H1 (cell line): ENCODE measurements around the gene LIN54. TPM values are rescaled to one million over a fixed set of nuclear protein-coding genes. Genes with fewer than 3 reads are reported as not detected.

Source experiments
- CTCF ChIA-PET: fragments of 300-600 bp; sonication (Branson Sonifier 250); formaldehyde crosslinking; loops from one replicate; lab custom pipeline; 2021; ENCODE audit not compliant: partially characterized antibody; lab: Charles Lee
- POLR2A ChIA-PET: fragments of 300-600 bp; sonication (Branson Sonifier 250); formaldehyde crosslinking; loops from one replicate; lab custom pipeline; 2021; ENCODE audit warnings: inconsistent platforms; ENCODE audit not compliant: partially characterized antibody; lab: Charles Lee
- DNase-seq, 2 experiments: peaks; one replicate each; pipeline versions ENCODE4 v3.0.0 to v3.0.0-alpha.2; 2010 to 2022; ENCODE audit warnings: low spot score in 2 of 2, low read depth in 1 of 2, mixed read lengths in 1 of 2
- FAIRE-seq: peaks from 2 replicates; lab custom pipeline; 2011; peaks lifted over from hg19 to GRCh38; lab: Jason Lieb, UNC
- H2AFZ ChIP-seq: 2 replicates; pipeline ENCODE4 v1.8.1; 2012; ENCODE audit warnings: low read length, inconsistent platforms
- H2AK5ac ChIP-seq: 2 replicates; pipeline ENCODE4 v1.6.1; 2013; ENCODE audit warnings: low read depth, low read length
- H2BK120ac ChIP-seq: replicated peaks from 2 replicates; pipeline ENCODE3; 2013; ENCODE audit warnings: low read depth, low read length, inconsistent platforms
- H2BK12ac ChIP-seq: 2 replicates; pipeline ENCODE4 v1.6.1; 2013; ENCODE audit warnings: low read depth, low read length
- H2BK15ac ChIP-seq: 2 replicates; pipeline ENCODE4 v1.6.1; 2013; ENCODE audit warnings: low read length
- H2BK20ac ChIP-seq: 2 replicates; pipeline ENCODE4 v1.6.1; 2013; ENCODE audit warnings: low read length
- H2BK5ac ChIP-seq: 2 replicates; pipeline ENCODE4 v1.6.1; 2013; ENCODE audit warnings: low read depth, low read length
- H3K14ac ChIP-seq: 2 replicates; pipeline ENCODE4 v1.6.1; 2013; ENCODE audit warnings: inconsistent platforms; ENCODE audit not compliant: insufficient read length
- H3K18ac ChIP-seq: 2 replicates; pipeline ENCODE4 v1.6.1; 2013; ENCODE audit warnings: low read length; ENCODE audit errors: extremely low read depth
- H3K23ac ChIP-seq: 2 replicates; pipeline ENCODE4 v1.6.1; 2013; ENCODE audit warnings: inconsistent platforms; ENCODE audit not compliant: insufficient read length
- H3K23me2 ChIP-seq: 2 replicates; pipeline ENCODE4 v1.6.1; 2013; ENCODE audit warnings: low read depth, low read length
- H3K27ac ChIP-seq: 2 replicates; pipeline ENCODE4 v1.6.1; 2011; ENCODE audit warnings: low read depth, low read length, inconsistent platforms
- H3K27me3 ChIP-seq, 4 experiments: replicated peaks in 1 of 4; 1 replicate in 1 of 4; 2 replicates in 3 of 4; pipeline versions ENCODE4 v1.6.1 to v1.8.1; 2011 to 2013; ENCODE audit warnings: low read length in 3 of 4, mild to moderate bottlenecking in 3 of 4, inconsistent platforms in 2 of 4, mixed read lengths in 2 of 4, moderate library complexity in 1 of 4; ENCODE audit not compliant: control insufficient read depth in 3 of 4, insufficient read depth in 3 of 4; ENCODE audit errors: extremely low read depth in 1 of 4
- H3K36me3 ChIP-seq, 4 experiments: 2 replicates each; pipeline versions ENCODE4 v1.6.1 to v1.8.1; 2011 to 2013; ENCODE audit warnings: mild to moderate bottlenecking in 4 of 4, low read length in 3 of 4, moderate library complexity in 2 of 4, control low read depth in 1 of 4, inconsistent platforms in 1 of 4; ENCODE audit not compliant: insufficient read depth in 4 of 4, control insufficient read depth in 2 of 4
- H3K4ac ChIP-seq: replicated peaks from 2 replicates; pipeline ENCODE3; 2013; ENCODE audit warnings: low read length, low read depth, mixed read lengths, inconsistent platforms; ENCODE audit not compliant: insufficient read length
- H3K4me1 ChIP-seq, 4 experiments: replicated peaks in 1 of 4; 1 replicate in 1 of 4; 2 replicates in 3 of 4; pipeline versions ENCODE4 v1.6.1 to v1.8.1; 2011 to 2013; ENCODE audit warnings: low read length in 3 of 4, inconsistent platforms in 2 of 4, mixed read lengths in 1 of 4; ENCODE audit not compliant: insufficient read depth in 4 of 4, control insufficient read depth in 3 of 4
- H3K4me2 ChIP-seq, 2 experiments: 2 replicates each; pipeline versions ENCODE4 v1.6.1 to v1.8.1; 2011 to 2013; ENCODE audit warnings: low read depth in 2 of 2, low read length in 2 of 2, control low read depth in 1 of 2, inconsistent platforms in 1 of 2, mild to moderate bottlenecking in 1 of 2; ENCODE audit not compliant: insufficient read depth in 1 of 2
- H3K4me3 ChIP-seq, 4 experiments: fragments of 200-600, 300-600 bp in 1 of 4; sonication (generic), shearing (Covaris generic), sonication (Bioruptor Twin) in 1 of 4; 2 replicates each; pipeline versions ENCODE4 v1.5.1 to v1.8.1; 2011 to 2016; ENCODE audit warnings: low read length in 4 of 4, low read depth in 3 of 4, control low read depth in 2 of 4, inconsistent platforms in 2 of 4, mild to moderate bottlenecking in 2 of 4, mixed read lengths in 1 of 4, moderate library complexity in 1 of 4; ENCODE audit not compliant: insufficient read depth in 2 of 4; ENCODE audit errors: extremely low read depth in 1 of 4
- H3K56ac ChIP-seq: replicated peaks from 2 replicates; pipeline ENCODE3; 2013; ENCODE audit warnings: low read depth, mild to moderate bottlenecking, mixed read lengths, low read length, inconsistent platforms; ENCODE audit not compliant: insufficient read length
- H3K79me1 ChIP-seq: 2 replicates; pipeline ENCODE4 v1.6.1; 2013; ENCODE audit warnings: low read depth, low read length, control low read depth
- H3K79me2 ChIP-seq, 2 experiments: 2 replicates each; pipeline versions ENCODE4 v1.6.1 to v1.8.1; 2012 to 2013; ENCODE audit warnings: low read length in 2 of 2, mild to moderate bottlenecking in 2 of 2, inconsistent platforms in 1 of 2; ENCODE audit not compliant: insufficient read depth in 2 of 2, control insufficient read depth in 1 of 2
- H3K9ac ChIP-seq, 4 experiments: replicated peaks in 1 of 4; 1 replicate in 1 of 4; 2 replicates in 3 of 4; pipeline versions ENCODE4 v1.6.1 to v1.8.1; 2011 to 2013; ENCODE audit warnings: low read depth in 3 of 4, low read length in 3 of 4, control low read depth in 2 of 4, mild to moderate bottlenecking in 2 of 4, moderate library complexity in 2 of 4, inconsistent platforms in 1 of 4; ENCODE audit errors: extremely low read depth in 1 of 4
- H3K9me3 ChIP-seq, 2 experiments: 2 replicates each; pipeline versions ENCODE4 v1.6.1 to v1.8.1; 2012 to 2013; ENCODE audit warnings: mild to moderate bottlenecking in 2 of 2, moderate library complexity in 2 of 2, control low read depth in 1 of 2, inconsistent platforms in 1 of 2, low read depth in 1 of 2, low read length in 1 of 2, mixed read lengths in 1 of 2; ENCODE audit not compliant: insufficient read depth in 2 of 2
- H4K20me1 ChIP-seq, 2 experiments: replicated peaks in 1 of 2; 2 replicates each; pipeline versions ENCODE3 to v1.8.1; 2011 to 2013; ENCODE audit warnings: inconsistent platforms in 2 of 2, low read length in 2 of 2, mild to moderate bottlenecking in 1 of 2; ENCODE audit not compliant: insufficient read depth in 2 of 2, control insufficient read depth in 1 of 2
- H4K5ac ChIP-seq: 2 replicates; pipeline ENCODE4 v1.6.1; 2013; ENCODE audit warnings: low read length, low read depth, mixed read lengths, inconsistent platforms; ENCODE audit not compliant: insufficient read length
- H4K8ac ChIP-seq: 2 replicates; pipeline ENCODE4 v1.8.0; 2013; ENCODE audit warnings: mild to moderate bottlenecking, moderate library complexity, low read length, inconsistent platforms; ENCODE audit not compliant: insufficient read depth; ENCODE audit errors: extremely low read depth
- H4K91ac ChIP-seq: replicated peaks from 2 replicates; pipeline ENCODE3; 2013; ENCODE audit warnings: low read length, mixed read lengths, inconsistent platforms; ENCODE audit not compliant: insufficient read length
- ASH2L ChIP-seq: fragments of 200-600, 300-600 bp; sonication (generic); IDR thresholded peaks from one replicate; pipeline ENCODE4 v1.7.1; 2017; ENCODE audit warnings: low read length
- CBX5 ChIP-seq: fragments of 300-800, 300-1000 bp; sonication (generic); IDR thresholded peaks from 2 replicates; pipeline ENCODE4 v1.7.1; 2016; ENCODE audit warnings: antibody characterized with exemption, low read length, low read depth
- CTCF ChIP-seq, 3 experiments: IDR thresholded peaks; 1 replicate in 2 of 3; 2 replicates in 1 of 3; pipeline versions ENCODE4 v1.5.1 to v1.6.1; 2011; ENCODE audit warnings: low read length in 3 of 3, mild to moderate bottlenecking in 3 of 3, inconsistent platforms in 2 of 3, low read depth in 1 of 3, moderate library complexity in 1 of 3; ENCODE audit not compliant: insufficient read depth in 1 of 3; ENCODE audit errors: control extremely low read depth in 1 of 3
- JUND ChIP-seq: IDR thresholded peaks from 2 replicates; pipeline ENCODE4 v1.6.1; 2011; ENCODE audit warnings: mild to moderate bottlenecking, improper control_type of control experiment, low read length
- TCF12 ChIP-seq: IDR thresholded peaks from 2 replicates; pipeline ENCODE4 v1.6.1; 2011; ENCODE audit warnings: low read depth, mild to moderate bottlenecking, low read length
- WGBS, 2 experiments: shearing (Covaris generic) in 1 of 2; methylation state at CpG; one replicate each; pipeline versions ENCODE4 v1.1.6 to v1.1.7; 2013 to 2015; ENCODE audit warnings: low lambda C conversion rate in 2 of 2, mixed read lengths in 2 of 2, inconsistent platforms in 1 of 2, low coverage in 1 of 2, missing lambda C conversion rate in 1 of 2; ENCODE audit not compliant: insufficient replicate concordance in 2 of 2, insufficient coverage in 1 of 2, insufficient read length in 1 of 2; ENCODE audit errors: extremely low coverage in 1 of 2, missing lambda C conversion rate in 1 of 2; 5-methylcytosine and 5-hydroxymethylcytosine counted together
- polyA plus RNA-seq, 7 experiments: library from polyadenylated mRNA; depleted of rRNA in 3 of 7; stranded (reverse) in 5 of 7; unstranded in 2 of 7; fragments of >200 nt in 5 of 7; fragments of 200-250 nt in 2 of 7; gene quantifications; 1 replicate in 5 of 7; 2 replicates in 1 of 7; 4 replicates in 1 of 7; pipeline versions ENCODE4 v1.2.1 to v1.2.3, GENCODE V29; 2011 to 2013; ENCODE audit warnings: missing spikeins in 2 of 7, mixed read lengths in 2 of 7
- total RNA-seq: library from RNA; stranded (reverse); fragmentation: NEBNext Ultra II Directional; extraction: Animal tissue kit (Norgen Biotek cat#: 25700); gene quantifications from 2 replicates; pipeline ENCODE4 v1.2.1, GENCODE V29; 2021

Gene LIN54
- total and polyA plus RNA-seq, 2 of the 8 experiments (the other 6 are each of a cell fraction or from before 2014, with no cell fraction given), result 5.7 to 11.1 TPM

GRCh38 chr4:82994834-82995233, 15.8 kb downstream of the LIN54 start:
- Histone ChIP-seq H3K18ac (no peak overlapping the region), H4K8ac (no peak overlapping the region), H3K9me3 (no peaks in the 10 kb centered on the region), H3K27ac (no peak overlapping the region), H2BK15ac (no peak overlapping the region), H3K36me3 (no peaks in the 10 kb centered on the region), H3K9ac (no peak overlapping the region), H3K23ac (no peak overlapping the region), H2BK120ac (no peak overlapping the region), H3K56ac (no peak overlapping the region), H3K4ac (no peak overlapping the region), H4K5ac (no peak overlapping the region), H3K27me3 (no peaks in the 10 kb centered on the region), H3K14ac (no peak overlapping the region), H2AK5ac (no peak overlapping the region), H3K4me2 (no peak overlapping the region), H3K79me1 (peaks cover 2% of the 10 kb centered on the region; the same call in 1 of the 2 replicates), H2BK5ac (no peak overlapping the region), H2AFZ (no peak overlapping the region), H3K4me3 (no peak overlapping the region), H2BK12ac (no peak overlapping the region), H4K91ac (no peak overlapping the region), H3K4me1 (no peaks in the 10 kb centered on the region), H3K79me2 (no peaks in the 10 kb centered on the region), H2BK20ac (no peak overlapping the region), H3K23me2 (no peaks in the 10 kb centered on the region), H4K20me1 (no peaks in the 10 kb centered on the region)
- ChIA-PET CTCF (interaction anchor here (0.6 to 1.2 kb wide), 2 partner anchors 13 to 1302 kb away, joined by 3 read pairs; no protein-coding TSS in a partner anchor), POLR2A (no interaction called here)
- FAIRE-seq (no peak), DNase-seq (no peak)
- no peak for TF ChIP-seq JUND
- no peak for TF ChIP-seq TCF12
- TF ChIP-seq CBX5, result no peak
- TF ChIP-seq ASH2L, result no peak
- TF ChIP-seq CTCF (IDR thresholded peaks at IDR 0.05; ENCODE audit: control extremely low read depth in 1 of 3, insufficient read depth in 1 of 3, low read depth in 1 of 3, low read length in 3 of 3), result no peak
- 59% methylated on average over 4 of the region's 4 CpGs; no CpG with 5 or more reads in 1 of the 2 experiments for WGBS, 2 experiments
